A549 (cell line): ENCODE results near the gene EIF1B. TPM values are rescaled to one million over a fixed set of nuclear protein-coding genes. Genes with fewer than 3 reads are reported as not detected.
"Not testable (repeated sequence)": the region's sequence is repeated elsewhere in the genome, so short reads cannot be mapped to it uniquely, and the experiment has no call there.

Experiments
- ATAC-seq, 2 experiments: fragments of 200-7000 bp in 1 of 2; fragments of >200 bp in 1 of 2; cut with Nextera tagmentation in 1 of 2; cut with Tn5 transposase in 1 of 2; 3 replicates each; pipeline versions ENCODE4 v1.8.0 to v1.9.1; 2018 to 2020; ENCODE audit warnings: mild to moderate bottlenecking in 1 of 2, moderate library complexity in 1 of 2
- CTCF ChIA-PET: fragments of 300-600 bp; sonication (Branson Sonifier 250); formaldehyde crosslinking; extraction: SDS; loops from one replicate; lab custom pipeline; 2021; ENCODE audit warnings: antibody characterized with exemption, inconsistent platforms; lab: Yijun Ruan, JAX
- POLR2A ChIA-PET: fragments of 350-600 bp; formaldehyde crosslinking; extraction: SDS; loops from one replicate; lab custom pipeline; 2021; ENCODE audit warnings: antibody characterized with exemption, inconsistent platforms; lab: Yijun Ruan, JAX
- DNase-seq, 2 experiments: peaks; one replicate each; pipeline versions ENCODE4 v3.0.0 to v3.0.0-alpha.2; 2011 to 2016; ENCODE audit warnings: low read depth in 1 of 2, low spot score in 1 of 2
- FAIRE-seq: peaks from 2 replicates; lab custom pipeline; 2011; peaks lifted over from hg19 to GRCh38; lab: Jason Lieb, UNC
- H3K27ac ChIP-seq, 2 experiments: fragments of >200 bp; sonication (Bioruptor Twin); formaldehyde crosslinking; 3 replicates each; pipeline ENCODE4 v1.5.1; 2016 to 2017
- H3K4me1 ChIP-seq: fragments of >200 bp; sonication (Bioruptor Twin); formaldehyde crosslinking; 3 replicates; pipeline ENCODE4 v1.6.1; 2016
- H3K4me2 ChIP-seq: fragments of >200 bp; sonication (Bioruptor Twin); formaldehyde crosslinking; 3 replicates; pipeline ENCODE4 v1.6.1; 2016
- H3K4me3 ChIP-seq: fragments of >200 bp; sonication (Bioruptor Twin); formaldehyde crosslinking; 3 replicates; pipeline ENCODE4 v1.5.1; 2016
- H3K9me3 ChIP-seq: fragments of >200 bp; sonication (Bioruptor Twin); formaldehyde crosslinking; 3 replicates; pipeline ENCODE4 v1.6.1; 2016
- BHLHE40 ChIP-seq: IDR thresholded peaks from 2 replicates; pipeline ENCODE4 v1.6.1; 2012; ENCODE audit warnings: low read depth, low read length, inconsistent platforms
- CBX2 ChIP-seq: fragments of 200-600 bp; sonication (generic); IDR thresholded peaks from 2 replicates; pipeline ENCODE4 v1.6.1; 2016; ENCODE audit warnings: low read depth, mild to moderate bottlenecking, borderline replicate concordance
- CBX8 ChIP-seq: fragments of 200-600 bp; sonication (generic); IDR thresholded peaks from 2 replicates; pipeline ENCODE4 v1.6.1; 2016
- CEBPB ChIP-seq, 2 experiments: fragments of >200 bp in 1 of 2; sonication (Bioruptor Twin) in 1 of 2; formaldehyde crosslinking in 1 of 2; IDR thresholded peaks; 2 replicates each; pipeline ENCODE4 v1.6.1; 2012 to 2016
- CHD2 ChIP-seq: fragments of 150-350 bp; IDR thresholded peaks from 2 replicates; pipeline ENCODE4 v1.6.1; 2014; ENCODE audit warnings: low read length; ENCODE audit not compliant: partially characterized antibody
- CHD4 ChIP-seq: fragments of 200-600 bp; sonication (generic); IDR thresholded peaks from 2 replicates; pipeline ENCODE4 v1.6.1; 2016; ENCODE audit warnings: antibody characterized with exemption, mild to moderate bottlenecking, borderline replicate concordance
- EHMT2 ChIP-seq: fragments of 200-600 bp; sonication (generic); IDR thresholded peaks from 2 replicates; pipeline ENCODE4 v1.6.1; 2016; ENCODE audit warnings: antibody characterized with exemption, low read depth, mild to moderate bottlenecking, moderate library complexity
- ESRRA ChIP-seq: fragments of 150-350 bp; IDR thresholded peaks from 2 replicates; pipeline ENCODE4 v1.6.1; 2014; ENCODE audit warnings: mild to moderate bottlenecking, low read length, borderline replicate concordance
- FOSB ChIP-seq: fragments of 250-450 bp; sonication (Bioruptor Pico); IDR thresholded peaks from 2 replicates; pipeline ENCODE4 v1.5.0; 2020; ENCODE audit warnings: mild to moderate bottlenecking, moderate library complexity
- FOSL2 ChIP-seq, 2 experiments: fragments of 450-650 bp in 1 of 2; fragments of >200 bp in 1 of 2; sonication (Bioruptor Twin) in 1 of 2; formaldehyde crosslinking; IDR thresholded peaks; 2 replicates each; pipeline versions ENCODE4 v1.5.0 to v1.6.1; 2016 to 2020; ENCODE audit warnings: mild to moderate bottlenecking in 1 of 2, moderate library complexity in 1 of 2
- FOXS1 ChIP-seq: fragments of 250-450 bp; sonication (Bioruptor Pico); IDR thresholded peaks from 2 replicates; pipeline ENCODE4 v1.5.0; 2020; ENCODE audit warnings: mild to moderate bottlenecking, moderate library complexity
- HEYL ChIP-seq: fragments of 250-450 bp; sonication (Bioruptor Pico); IDR thresholded peaks from 2 replicates; pipeline ENCODE4 v1.8.0; 2021; ENCODE audit warnings: mild to moderate bottlenecking, moderate library complexity
- KDM1A ChIP-seq: fragments of 200-600 bp; sonication (generic); IDR thresholded peaks from 2 replicates; pipeline ENCODE4 v1.6.1; 2016; ENCODE audit warnings: low read depth, mild to moderate bottlenecking
- MYC ChIP-seq: IDR thresholded peaks from 2 replicates; pipeline ENCODE4 v1.6.1; 2012; ENCODE audit warnings: mild to moderate bottlenecking, inconsistent platforms, low read length, improper control_type of control experiment, borderline replicate concordance
- NFE2L2 ChIP-seq: fragments of 150-350 bp; conservative IDR thresholded peaks from 2 replicates; pipeline ENCODE4 v1.6.1; 2014; ENCODE audit warnings: low read length
- PBX3 ChIP-seq: IDR thresholded peaks from 2 replicates; pipeline ENCODE4 v1.6.1; 2012
- RAD21 ChIP-seq, 2 experiments: fragments of >200 bp in 1 of 2; sonication (Bioruptor Twin) in 1 of 2; formaldehyde crosslinking in 1 of 2; IDR thresholded peaks in 1 of 2; conservative IDR thresholded peaks in 1 of 2; 2 replicates in 1 of 2; 3 replicates in 1 of 2; pipeline ENCODE4 v1.6.1; 2012 to 2018; ENCODE audit warnings: inconsistent platforms in 1 of 2
- RARB ChIP-seq: fragments of 250-450 bp; sonication (Bioruptor Pico); IDR thresholded peaks from 2 replicates; pipeline ENCODE4 v1.8.0; 2021; ENCODE audit warnings: mild to moderate bottlenecking, moderate library complexity
- RCOR1 ChIP-seq: fragments of 150-350 bp; IDR thresholded peaks from 2 replicates; pipeline ENCODE4 v1.6.1; 2014; ENCODE audit warnings: antibody characterized with exemption, low read length, low read depth
- RFX5 ChIP-seq: fragments of 450-650 bp; IDR thresholded peaks from 2 replicates; pipeline ENCODE4 v1.7.1; 2014; ENCODE audit warnings: antibody characterized with exemption, mild to moderate bottlenecking, moderate library complexity
- RNF2 ChIP-seq: fragments of 200-600 bp; sonication (generic); IDR thresholded peaks from 2 replicates; pipeline ENCODE4 v1.6.1; 2016; ENCODE audit warnings: low read depth, mild to moderate bottlenecking, antibody characterized with exemption, moderate library complexity, borderline replicate concordance
- SMC3 ChIP-seq: fragments of >200 bp; sonication (Bioruptor Twin); formaldehyde crosslinking; IDR thresholded peaks from 3 replicates; pipeline ENCODE4 v1.6.1; 2018; ENCODE audit warnings: inconsistent platforms
- SREBF2 ChIP-seq: fragments of 450-650 bp; IDR thresholded peaks from 2 replicates; pipeline ENCODE4 v1.6.1; 2014; ENCODE audit warnings: mild to moderate bottlenecking, moderate library complexity
- TP53 ChIP-seq: fragments of 250-450 bp; sonication (Bioruptor Pico); IDR thresholded peaks from 2 replicates; pipeline ENCODE4 v1.5.0; 2021; ENCODE audit warnings: mild to moderate bottlenecking, moderate library complexity
- USF2 ChIP-seq: fragments of 450-650 bp; IDR thresholded peaks from 2 replicates; pipeline ENCODE4 v1.6.1; 2014; ENCODE audit warnings: antibody characterized with exemption
- ZSCAN20 ChIP-seq: fragments of 250-450 bp; sonication (Bioruptor Pico); IDR thresholded peaks from 2 replicates; pipeline ENCODE4 v1.8.0; 2022; ENCODE audit warnings: mild to moderate bottlenecking, moderate library complexity
- WGBS: methylation state at CpG from one replicate; pipeline ENCODE4 v1.1.6; 2017; ENCODE audit errors: missing lambda C conversion rate; 5-methylcytosine and 5-hydroxymethylcytosine counted together
- polyA plus RNA-seq, 4 experiments: library from polyadenylated mRNA; depleted of rRNA in 3 of 4; stranded (reverse); fragments of >200 nt; fragmentation: RNase III in 1 of 4; extraction: RNeasy Plus Mini Kit Qiagen cat#74134 plus additional on column Dnase treatment in 1 of 4; gene quantifications; 2 replicates in 3 of 4; 3 replicates in 1 of 4; pipeline ENCODE4 v1.2.3, GENCODE V29; 2011 to 2017
- TF ChIP-seq, protein P1 (sequence below): IDR thresholded peaks from 2 replicates; pipeline ENCODE4 v1.6.1; 2012

Gene EIF1B
- polyA plus RNA-seq, 2 of the 4 experiments (the other 2 are of a cell fraction): 42.1 to 45.7 TPM

DNA sequence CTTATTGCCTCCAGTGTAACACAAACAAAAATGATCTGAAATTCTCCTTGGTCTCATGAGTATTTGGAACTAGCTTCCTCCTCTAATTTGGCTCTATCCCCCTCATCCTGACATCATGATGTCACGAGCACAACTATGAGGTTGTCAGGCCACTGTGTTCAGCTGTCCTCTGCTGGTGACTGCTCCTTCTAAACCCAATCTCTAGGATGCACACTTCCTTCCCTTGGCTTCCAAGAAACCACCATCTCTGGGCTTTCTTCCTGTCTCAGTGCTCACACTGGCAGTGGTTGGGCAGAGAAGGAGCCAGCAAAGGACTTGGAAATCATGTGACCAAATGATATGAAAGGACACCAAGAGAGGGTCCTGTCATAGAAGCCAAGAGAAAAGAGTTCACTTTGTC is 30.7 kb upstream of the EIF1B start:
- Histone ChIP-seq H3K27ac (no peak overlapping the region), H3K4me1 (no peaks in the 10 kb centered on the region), H3K4me2 (no peak overlapping the region), H3K4me3 (no peak overlapping the region), H3K9me3 (no peaks in the 10 kb centered on the region)
- no peak for DNase-seq
- ChIA-PET CTCF (no interaction called here), POLR2A (no interaction called here)
- FAIRE-seq: no peak
- no peak for TF ChIP-seq CBX2
- TF ChIP-seq SREBF2: no peak
- TF ChIP-seq MYC: no peak
- no peak for TF ChIP-seq USF2
- TF ChIP-seq KDM1A: no peak
- no peak for TF ChIP-seq RFX5
- TF ChIP-seq CHD4: no peak
- no peak for TF ChIP-seq CBX8
- TF ChIP-seq EHMT2: no peak
- TF ChIP-seq FOXS1: no peak
- TF ChIP-seq CHD2: no peak
- no peak for TF ChIP-seq TP53 (CRISPR knock-in tag)
- no peak for TF ChIP-seq NFE2L2
- TF ChIP-seq RNF2: no peak
- TF ChIP-seq FOSB (CRISPR knock-in tag): no peak
- TF ChIP-seq ZSCAN20: no peak
- no peak for TF ChIP-seq FOSL2 (IDR thresholded peaks at IDR 0.05)
- no peak for TF ChIP-seq FOSL2 (CRISPR knock-in tag; IDR thresholded peaks at IDR 0.05)
- no peak for TF ChIP-seq HEYL (CRISPR knock-in tag)
- no peak for ATAC-seq
- WGBS: 0% methylated on average over 1 of the region's 1 CpG

DNA sequence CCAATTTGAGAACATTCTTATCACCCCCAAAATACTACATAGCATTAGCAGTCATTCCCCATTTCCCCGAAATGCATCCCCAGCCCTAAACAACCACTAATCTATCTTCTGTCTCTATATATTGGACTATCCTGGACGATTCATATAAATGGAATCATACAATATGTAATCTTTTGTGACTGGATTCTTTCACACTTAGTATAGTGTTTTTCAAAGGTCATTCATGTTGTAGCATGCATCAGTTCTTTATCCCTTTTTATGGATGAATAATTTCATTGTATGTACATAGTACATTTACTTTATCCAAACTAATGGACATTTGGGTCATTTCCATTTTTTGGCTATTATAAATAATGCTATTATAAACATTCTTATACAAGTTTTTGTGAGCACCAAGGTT is 27.5 kb upstream of the EIF1B start:
- DNase-seq (no peak), ATAC-seq (no peak), FAIRE-seq (no peak)
- CTCF ChIA-PET: no interaction called here
- H3K9me3 ChIP-seq: no peaks in the 10 kb centered on the region
- H3K4me3 ChIP-seq: no peak overlapping the region
- TF ChIP-seq PBX3 (no peak), RAD21 (conservative IDR thresholded peaks at IDR 0.05 in 1 of 2, IDR thresholded peaks at IDR 0.05 in 1 of 2) (no peak), RCOR1 (no peak), SMC3 (no peak), BHLHE40 (no peak), RFX5 (no peak), EHMT2 (no peak), ESRRA (no peak), RARB (CRISPR knock-in tag) (no peak), CEBPB (IDR thresholded peaks at IDR 0.05) (no peak), CHD4 (no peak)
- TF ChIP-seq, protein P1, sequence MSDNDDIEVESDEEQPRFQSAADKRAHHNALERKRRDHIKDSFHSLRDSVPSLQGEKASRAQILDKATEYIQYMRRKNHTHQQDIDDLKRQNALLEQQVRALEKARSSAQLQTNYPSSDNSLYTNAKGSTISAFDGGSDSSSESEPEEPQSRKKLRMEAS: no peak
- POLR2A ChIA-PET: no interaction called here
- WGBS: 17% methylated on average over 2 of the region's 2 CpGs
- H3K4me1 ChIP-seq: no peaks in the 10 kb centered on the region
- H3K4me2 ChIP-seq: no peak overlapping the region
- H3K27ac ChIP-seq: no peak overlapping the region

DNA sequence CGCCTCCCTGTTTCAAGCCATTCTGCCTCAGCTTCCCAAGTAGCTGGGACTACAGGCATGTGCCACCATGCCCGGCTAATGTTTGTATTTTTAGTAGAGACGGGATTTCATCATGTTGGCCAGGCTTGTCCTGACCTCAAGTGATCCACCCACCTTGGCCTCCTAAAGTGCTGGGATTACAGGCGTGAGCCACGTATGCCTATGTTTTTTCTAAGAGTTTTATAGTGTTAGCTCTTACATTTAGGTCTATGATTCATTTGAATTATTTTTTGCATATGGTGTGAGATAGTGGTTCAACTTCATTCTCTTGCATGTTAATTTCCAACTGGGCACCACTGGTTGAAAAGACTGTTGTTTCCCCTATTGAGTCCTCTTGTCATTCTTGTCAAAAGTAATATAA is 26.4 kb upstream of the EIF1B start:
- not testable (repeated sequence) for ATAC-seq
- CTCF ChIA-PET: interaction anchor here (0.5 kb wide), 1 partner anchor 160 kb away, joined by 3 read pairs; no protein-coding TSS in a partner anchor
- WGBS: 70% methylated on average over 5 of the region's 5 CpGs

More for the DNA sequence above, 26.4 kb upstream of the EIF1B start:
- H3K4me1 ChIP-seq, DNase-seq, H3K27ac ChIP-seq, H3K4me2 ChIP-seq, H3K9me3 ChIP-seq, H3K4me3 ChIP-seq, POLR2A ChIA-PET, FAIRE-seq: not testable (repeated sequence)
